Activated T-cell treated with anti-CD3 and anti-CD28 coated beads for 1 hour (primary cell): ENCODE measurements around the gene DPP10.
"Not testable (repeated sequence)": the region's sequence is repeated elsewhere in the genome, so short reads cannot be mapped to it uniquely, and the experiment has no call there.

Experiments
- DNase-seq: peaks from one replicate; pipeline ENCODE4 v3.0.0-alpha.2; 2020; ENCODE audit warnings: low read depth

Gene DPP10

GRCh38 chr2:114968748-114969400 lies 526.4 kb downstream of the DPP10 start:
- DNase-seq = no peak

GRCh38 chr2:115004321-115004720 lies 561.9 kb downstream of the DPP10 start:
- DNase-seq = not testable (repeated sequence)

GRCh38 chr2:115011721-115012120 lies 569.3 kb downstream of the DPP10 start:
- no peak for DNase-seq

- DNase-seq = not testable (repeated sequence)
These were observed 579.6 kb downstream of the DPP10 start for GRCh38 chr2:115022013-115022412.

- no peak for DNase-seq
These were observed 592.4 kb downstream of the DPP10 start for GRCh38 chr2:115034801-115035200.

GRCh38 chr2:115036818-115037217 lies 594.4 kb downstream of the DPP10 start:
- no peak for DNase-seq

GRCh38 chr2:115057473-115057872 lies 615.0 kb downstream of the DPP10 start:
- DNase-seq = no peak

- no peak for DNase-seq
These were observed 627.6 kb downstream of the DPP10 start for GRCh38 chr2:115070002-115070401.

- DNase-seq = no peak
These were observed 629.1 kb downstream of the DPP10 start for GRCh38 chr2:115071534-115071933.

- DNase-seq = no peak
These were observed 633.4 kb downstream of the DPP10 start for GRCh38 chr2:115075800-115076199.

- no peak for DNase-seq
These were observed 635.2 kb downstream of the DPP10 start for GRCh38 chr2:115077626-115078025.

GRCh38 chr2:115083225-115083624 lies 640.8 kb downstream of the DPP10 start:
- DNase-seq = no peak

- DNase-seq = no peak
These were observed 641.3 kb downstream of the DPP10 start for GRCh38 chr2:115083711-115084110.

GRCh38 chr2:115084446-115084845 lies 642.0 kb downstream of the DPP10 start:
- no peak for DNase-seq

GRCh38 chr2:115086051-115086620 lies 643.7 kb downstream of the DPP10 start:
- DNase-seq = not testable (repeated sequence)

- DNase-seq = no peak
These were observed 652.0 kb downstream of the DPP10 start for GRCh38 chr2:115094441-115094840.

GRCh38 chr2:115105966-115106365 lies 663.5 kb downstream of the DPP10 start:
- no peak for DNase-seq

- no peak for DNase-seq
These were observed 672.7 kb downstream of the DPP10 start for GRCh38 chr2:115115135-115115534.

GRCh38 chr2:115118306-115118705 lies 675.9 kb downstream of the DPP10 start:
- no peak for DNase-seq

- DNase-seq = no peak
These were observed 676.6 kb downstream of the DPP10 start for GRCh38 chr2:115119086-115119485.

- no peak for DNase-seq
These were observed 680.3 kb downstream of the DPP10 start for GRCh38 chr2:115122701-115123100.

GRCh38 chr2:115124817-115125216 lies 682.4 kb downstream of the DPP10 start:
- DNase-seq = no peak

GRCh38 chr2:115129536-115129935 lies 687.1 kb downstream of the DPP10 start:
- no peak for DNase-seq

GRCh38 chr2:115160531-115161080 lies 718.2 kb downstream of the DPP10 start:
- DNase-seq = no peak
